Vagina (tissue), 2 donors: ENCODE data around the gene TSHZ3.

Source experiments
- CTCF ChIP-seq, 3 experiments: fragments of 450-650 bp in 2 of 3; fragments of 200-600 bp in 1 of 3; sonication (generic) in 1 of 3; IDR thresholded peaks; one replicate each; pipeline ENCODE4 v1.5.1; 2017 to 2019; ENCODE audit warnings: antibody characterized with exemption in 3 of 3, mild to moderate bottlenecking in 2 of 3, moderate library complexity in 2 of 3
- POLR2A ChIP-seq, 2 donors: fragments of 450-650 bp; IDR thresholded peaks; one replicate each; pipeline ENCODE4 v1.6.1; 2017; ENCODE audit warnings: antibody characterized with exemption in 2 of 2, mild to moderate bottlenecking in 2 of 2, moderate library complexity in 2 of 2

GRCh38 chr19:31303262-31303815 lies 45.9 kb downstream of the TSHZ3 start:
- TF ChIP-seq POLR2A (IDR thresholded peaks at IDR 0.05) (no peak), CTCF (IDR thresholded peaks at IDR 0.05) (no peak)
